Colonic mucosa (tissue), 4 donors: ENCODE data around the gene GCG. TPM values are rescaled to one million over a fixed set of nuclear protein-coding genes. Genes with fewer than 3 reads are reported as not detected.

Experiments
- DNase-seq: peaks from one replicate; pipeline ENCODE4 v3.0.0-alpha.2; 2020
- H3K27ac ChIP-seq: fragments of 200-600 bp; one replicate; pipeline ENCODE4 v1.8.0; 2021
- H3K27me3 ChIP-seq: fragments of 200-600 bp; one replicate; pipeline ENCODE4 v1.8.0; 2021
- H3K36me3 ChIP-seq: fragments of 200-600 bp; one replicate; pipeline ENCODE4 v1.8.0; 2021
- H3K4me1 ChIP-seq: fragments of 200-600 bp; one replicate; pipeline ENCODE4 v1.8.0; 2021; ENCODE audit warnings: mild to moderate bottlenecking
- H3K4me3 ChIP-seq: fragments of 200-600 bp; one replicate; pipeline ENCODE4 v1.8.0; 2021
- H3K9ac ChIP-seq, 2 donors: one replicate each; pipeline ENCODE4 v1.7.0; 2013; ENCODE audit warnings: control low read depth in 2 of 2, low read depth in 2 of 2, low read length in 2 of 2
- H3K9me3 ChIP-seq: fragments of 200-600 bp; one replicate; pipeline ENCODE4 v1.8.0; 2021
- CTCF ChIP-seq: fragments of 200-600 bp; IDR thresholded peaks from one replicate; pipeline ENCODE4 v1.8.0; 2022; ENCODE audit warnings: antibody characterized with exemption, mild to moderate bottlenecking
- intact Hi-C: fragments of 100-400 bp; cut with DNase I; formaldehyde crosslinking; loops from one replicate; pipeline ENCODE4 v1.14.1; 2022
- total RNA-seq, 2 donors: library from RNA; stranded (reverse); fragmentation: NEBNext Ultra II Directional in 1 of 2; extraction: Animal tissue kit (Norgen Biotek cat#: 25700) in 1 of 2; gene quantifications; one replicate each; pipeline ENCODE4 v1.2.1, GENCODE V29; 2021
- donor health status: healthy.
- donor health status: DM: no; HTN: no; CAD: no.
- donor health status: DM: no; HTN: no; CAD: no.

Gene GCG
- 10 to 100 TPM; 55.8 to 81.3 TPM for total RNA-seq

- intact Hi-C loops = loop anchor here (2.0 kb wide), 1 partner anchor 147 kb away; no protein-coding TSS in a partner anchor
- Histone ChIP-seq H3K27ac (no peak within 1 kb of the TSS), H3K27me3 (no peaks in the 10 kb centered on the region), H3K4me1 (no peaks in the 10 kb centered on the region), H3K4me3 (no peak within 1 kb of the TSS), H3K36me3 (no peaks in the 10 kb centered on the region), H3K9me3 (no peaks in the 10 kb centered on the region), H3K9ac (no peak within 1 kb of the TSS)
- TF ChIP-seq CTCF = no peak
- no peak for DNase-seq
These were observed at the start of gene GCG for GRCh38 chr2:162152147-162152546. Gene GCG, minus strand, starts transcription at chr2:162152247. Its CDS starts 3,069 bp downstream, at chr2:162149178.

- TF ChIP-seq CTCF = no peak
- no peaks in the 10 kb centered on the region for H3K4me1 ChIP-seq
- H3K36me3 ChIP-seq = no peaks in the 10 kb centered on the region
- no peak overlapping the region for H3K27ac ChIP-seq
- no peaks in the 10 kb centered on the region for H3K9me3 ChIP-seq
- intact Hi-C loops = no loop called here
- H3K9ac ChIP-seq = no peak overlapping the region
- H3K4me3 ChIP-seq = no peak overlapping the region
- H3K27me3 ChIP-seq = no peaks in the 10 kb centered on the region
- no peak for DNase-seq
These were observed 48.6 kb upstream of the GCG start for GRCh38 chr2:162200636-162201035.

DNA sequence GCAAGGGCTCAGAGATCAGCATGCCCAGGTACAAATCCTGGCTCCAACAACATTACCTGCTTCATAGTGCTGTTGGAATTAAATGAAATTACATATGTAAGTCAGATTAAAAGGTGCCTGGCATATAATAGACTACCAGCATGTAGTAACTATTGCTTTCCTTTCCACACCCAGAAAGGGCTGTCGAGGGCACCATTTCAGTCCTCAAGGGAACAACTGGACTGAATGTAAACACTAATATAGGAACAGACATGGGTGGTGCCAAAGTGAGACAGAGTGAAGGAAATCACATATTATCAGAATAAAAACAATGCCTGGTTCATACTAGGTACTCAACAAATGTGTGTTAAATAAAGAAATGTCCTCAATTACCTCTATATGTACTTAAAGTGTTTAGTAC is 47.9 kb upstream of the GCG start:
- H3K4me1 ChIP-seq = no peaks in the 10 kb centered on the region
- TF ChIP-seq CTCF = no peak
- H3K9me3 ChIP-seq = no peaks in the 10 kb centered on the region
- no peak overlapping the region for H3K9ac ChIP-seq
- no peaks in the 10 kb centered on the region for H3K36me3 ChIP-seq
- intact Hi-C loops = no loop called here
- H3K4me3 ChIP-seq = no peak overlapping the region
- no peak for DNase-seq
- H3K27ac ChIP-seq = no peak overlapping the region
- H3K27me3 ChIP-seq = no peaks in the 10 kb centered on the region

- Histone ChIP-seq H3K9ac (no peak overlapping the region), H3K9me3 (no peaks in the 10 kb centered on the region), H3K27ac (no peak overlapping the region), H3K27me3 (no peaks in the 10 kb centered on the region), H3K36me3 (no peaks in the 10 kb centered on the region), H3K4me1 (no peaks in the 10 kb centered on the region), H3K4me3 (no peak overlapping the region)
- TF ChIP-seq CTCF = no peak
- intact Hi-C loops = no loop called here
- DNase-seq = no peak
These were observed 46.2 kb upstream of the GCG start for GRCh38 chr2:162198239-162198638.

- no peaks in the 10 kb centered on the region for H3K4me1 ChIP-seq
- H3K4me3 ChIP-seq = no peak overlapping the region
- no peak overlapping the region for H3K9ac ChIP-seq
- H3K9me3 ChIP-seq = no peaks in the 10 kb centered on the region
- no peaks in the 10 kb centered on the region for H3K36me3 ChIP-seq
- no peak for TF ChIP-seq CTCF
- intact Hi-C loops = no loop called here
- H3K27me3 ChIP-seq = no peaks in the 10 kb centered on the region
- DNase-seq = no peak
- no peak overlapping the region for H3K27ac ChIP-seq
These were observed 45.2 kb upstream of the GCG start for GRCh38 chr2:162197069-162197825.
